D341Med (cell line): ENCODE measurements around the gene ZFPM1.
"Not testable (repeated sequence)": the region's sequence is repeated elsewhere in the genome, so short reads cannot be mapped to it uniquely, and the experiment has no call there.

Experiments
- DNase-seq: peaks from one replicate; pipeline ENCODE4 v3.0.0; 2012; ENCODE audit warnings: low spot score

Gene ZFPM1

GRCh38 chr16:88512728-88513696 lies 59.9 kb downstream of the ZFPM1 start:
- DNase-seq: no peak

- DNase-seq: no peak
Observed at GRCh38 chr16:88514070-88514469, 61.0 kb downstream of the ZFPM1 start.

GRCh38 chr16:88514526-88515232 lies 61.6 kb downstream of the ZFPM1 start:
- no peak for DNase-seq

- no peak for DNase-seq
Observed at GRCh38 chr16:88515371-88515770, 62.3 kb downstream of the ZFPM1 start.

- no peak for DNase-seq
Observed at GRCh38 chr16:88515925-88516594, 63.0 kb downstream of the ZFPM1 start.

- no peak for DNase-seq
Observed at GRCh38 chr16:88516601-88517061, 63.6 kb downstream of the ZFPM1 start.

GRCh38 chr16:88517208-88517774 lies 64.2 kb downstream of the ZFPM1 start:
- not testable (repeated sequence) for DNase-seq

- not testable (repeated sequence) for DNase-seq
Observed at GRCh38 chr16:88518411-88519111, 65.5 kb downstream of the ZFPM1 start.

- DNase-seq: no peak
Observed at GRCh38 chr16:88519240-88519639, 66.2 kb downstream of the ZFPM1 start.

- no peak for DNase-seq
Observed at GRCh38 chr16:88519938-88520653, 67.0 kb downstream of the ZFPM1 start.

GRCh38 chr16:88521674-88522073 lies 68.6 kb downstream of the ZFPM1 start:
- no peak for DNase-seq

- no peak for DNase-seq
Observed at GRCh38 chr16:88522276-88522949, 69.3 kb downstream of the ZFPM1 start.

- no peak for DNase-seq
Observed at GRCh38 chr16:88523309-88524161, 70.5 kb downstream of the ZFPM1 start.

GRCh38 chr16:88524274-88524972 lies 71.3 kb downstream of the ZFPM1 start:
- DNase-seq: no peak

GRCh38 chr16:88524973-88525662 lies 72.0 kb downstream of the ZFPM1 start:
- no peak for DNase-seq

GRCh38 chr16:88525663-88525990 lies 72.5 kb downstream of the ZFPM1 start:
- no peak for DNase-seq

- DNase-seq: no peak
Observed at GRCh38 chr16:88526008-88526905, 73.2 kb downstream of the ZFPM1 start.
